NB4 (cell line): Measurements from ENCODE around the gene PLCH2.

Experiments used
- DNase-seq: peaks from one replicate; pipeline ENCODE4 v3.0.0; 2010; ENCODE audit warnings: low read depth
- H3K4me3 ChIP-seq: one replicate; pipeline ENCODE4 v1.5.1; 2011; ENCODE audit warnings: mild to moderate bottlenecking, low read depth, low read length, moderate library complexity
- MYC ChIP-seq: IDR thresholded peaks from 2 replicates; pipeline ENCODE4 v1.6.1; 2011; ENCODE audit warnings: low read depth, low read length
- POLR2A ChIP-seq: IDR thresholded peaks from 2 replicates; pipeline ENCODE4 v1.6.1; 2011; ENCODE audit warnings: mild to moderate bottlenecking; ENCODE audit not compliant: insufficient read length; ENCODE audit errors: extremely low read depth
- TF ChIP-seq, protein P1 (sequence below): IDR thresholded peaks from one replicate; pipeline ENCODE4 v1.5.1; 2012; ENCODE audit warnings: low read depth, low read length
- TF ChIP-seq, protein P2 (sequence below): IDR thresholded peaks from 2 replicates; pipeline ENCODE4 v1.6.1; 2011; ENCODE audit warnings: low read depth, low read length

Gene PLCH2

DNA sequence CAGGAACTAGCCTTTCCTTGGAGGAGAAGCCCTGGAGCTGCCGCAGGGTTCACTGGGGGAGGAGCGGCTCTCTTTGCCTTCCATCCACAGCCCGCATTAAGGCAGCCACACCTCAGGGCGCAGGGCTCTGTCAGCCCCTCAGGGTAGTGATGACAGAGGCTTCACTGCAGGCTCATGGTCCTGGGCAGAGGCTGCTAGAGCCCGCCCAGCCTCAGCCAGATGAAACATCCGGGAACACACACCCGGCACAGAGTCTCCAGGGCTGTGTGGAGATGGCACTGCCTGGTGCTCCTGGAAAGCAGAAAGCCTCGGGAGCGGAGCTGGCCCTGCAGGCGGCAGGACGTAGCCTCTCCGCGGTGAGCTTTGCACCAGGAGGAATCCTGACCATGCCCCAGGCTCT, 34.3 kb upstream of the PLCH2 start:
- TF ChIP-seq, protein P1, sequence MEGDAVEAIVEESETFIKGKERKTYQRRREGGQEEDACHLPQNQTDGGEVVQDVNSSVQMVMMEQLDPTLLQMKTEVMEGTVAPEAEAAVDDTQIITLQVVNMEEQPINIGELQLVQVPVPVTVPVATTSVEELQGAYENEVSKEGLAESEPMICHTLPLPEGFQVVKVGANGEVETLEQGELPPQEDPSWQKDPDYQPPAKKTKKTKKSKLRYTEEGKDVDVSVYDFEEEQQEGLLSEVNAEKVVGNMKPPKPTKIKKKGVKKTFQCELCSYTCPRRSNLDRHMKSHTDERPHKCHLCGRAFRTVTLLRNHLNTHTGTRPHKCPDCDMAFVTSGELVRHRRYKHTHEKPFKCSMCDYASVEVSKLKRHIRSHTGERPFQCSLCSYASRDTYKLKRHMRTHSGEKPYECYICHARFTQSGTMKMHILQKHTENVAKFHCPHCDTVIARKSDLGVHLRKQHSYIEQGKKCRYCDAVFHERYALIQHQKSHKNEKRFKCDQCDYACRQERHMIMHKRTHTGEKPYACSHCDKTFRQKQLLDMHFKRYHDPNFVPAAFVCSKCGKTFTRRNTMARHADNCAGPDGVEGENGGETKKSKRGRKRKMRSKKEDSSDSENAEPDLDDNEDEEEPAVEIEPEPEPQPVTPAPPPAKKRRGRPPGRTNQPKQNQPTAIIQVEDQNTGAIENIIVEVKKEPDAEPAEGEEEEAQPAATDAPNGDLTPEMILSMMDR = no peak
- TF ChIP-seq, protein P2, sequence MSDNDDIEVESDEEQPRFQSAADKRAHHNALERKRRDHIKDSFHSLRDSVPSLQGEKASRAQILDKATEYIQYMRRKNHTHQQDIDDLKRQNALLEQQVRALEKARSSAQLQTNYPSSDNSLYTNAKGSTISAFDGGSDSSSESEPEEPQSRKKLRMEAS = no peak
- TF ChIP-seq MYC (no peak), POLR2A (no peak)
- DNase-seq = no peak
- no peak overlapping the region for H3K4me3 ChIP-seq

DNA sequence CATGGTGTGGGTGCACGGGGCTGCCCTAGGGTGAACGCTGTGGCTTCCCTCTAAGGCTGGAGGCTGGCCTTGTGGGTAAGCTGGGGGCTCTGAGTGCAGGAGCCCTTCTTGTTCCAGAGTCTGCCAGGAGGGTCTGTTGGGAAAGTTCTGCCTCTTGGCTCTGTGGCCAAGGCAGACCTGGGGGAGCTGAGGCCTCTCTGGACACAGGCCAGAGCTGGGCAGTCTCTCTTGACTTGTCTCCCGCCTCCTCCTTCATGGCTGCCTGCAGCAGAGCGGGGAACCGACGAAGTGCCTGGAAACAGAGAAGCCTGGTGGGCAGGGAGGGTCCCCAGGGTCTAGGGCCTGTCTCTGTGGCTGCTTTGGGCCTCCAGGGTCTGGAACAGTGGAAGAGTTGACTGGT, 33.4 kb upstream of the PLCH2 start:
- no peak overlapping the region for H3K4me3 ChIP-seq
- DNase-seq = no peak

GRCh38 chr1:2443277-2444137, 32.6 kb upstream of the PLCH2 start:
- TF ChIP-seq, protein P2 = no peak
- TF ChIP-seq, protein P1 = no peak
- TF ChIP-seq MYC = no peak
- no peak for TF ChIP-seq POLR2A
- no peak for DNase-seq
- no peak overlapping the region for H3K4me3 ChIP-seq

More for the DNA sequence above, 33.4 kb upstream of the PLCH2 start:
- TF ChIP-seq, protein P2 = no peak
- TF ChIP-seq, protein P1 = no peak
- no peak for TF ChIP-seq MYC
- TF ChIP-seq POLR2A = no peak

DNA sequence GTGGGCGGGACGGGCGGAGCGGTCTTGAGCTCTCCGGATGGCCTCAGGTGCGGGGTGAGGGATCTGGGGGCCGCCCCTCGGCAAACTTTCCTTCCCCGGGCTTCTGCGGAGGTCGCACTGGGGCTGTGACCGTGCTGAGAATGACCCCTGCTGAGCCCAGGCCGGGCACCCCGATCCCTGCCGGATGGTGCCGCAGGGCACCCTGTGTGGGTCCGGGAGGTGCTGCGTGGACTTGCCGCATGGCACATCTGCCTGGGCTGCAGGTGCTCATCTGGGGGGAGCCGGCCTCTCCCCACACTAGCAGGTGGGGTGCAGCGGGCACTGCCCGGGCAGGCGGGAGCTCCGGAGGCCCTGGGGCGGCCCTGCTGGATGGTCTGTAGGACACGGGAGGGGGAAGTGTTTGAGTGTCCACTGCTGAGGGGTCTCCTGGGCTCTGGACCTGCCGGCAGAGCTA, 31.9 kb upstream of the PLCH2 start:
- DNase-seq = no peak
- TF ChIP-seq, protein P2 = no peak
- TF ChIP-seq, protein P1 = no peak
- H3K4me3 ChIP-seq = no peak overlapping the region

- TF ChIP-seq, protein P2 = no peak
- no peak for TF ChIP-seq MYC
- TF ChIP-seq, protein P1 = no peak
- TF ChIP-seq POLR2A = no peak
- no peak for DNase-seq
- no peak overlapping the region for H3K4me3 ChIP-seq
These were observed 30.8 kb upstream of the PLCH2 start for GRCh38 chr1:2445162-2445822.
